Measurements from ENCODE around the gene POP5.
A peak's percentile ranks its signal among the peaks of the same experiment; 100 is the strongest.

The POP5 gene

GRCh38 chr12:120588948-120589930, 8.0 kb upstream of the POP5 start:
- DNase-seq, result peak; percentile 68

- no peak for DNase-seq
Observed at GRCh38 chr12:120588371-120588770, 7.2 kb upstream of the POP5 start.

- no peak for DNase-seq
Observed at GRCh38 chr12:120586860-120587259, 5.7 kb upstream of the POP5 start.

- no peak for DNase-seq
Observed at GRCh38 chr12:120586206-120586605, 5.0 kb upstream of the POP5 start.

GRCh38 chr12:120584343-120585149, 3.3 kb upstream of the POP5 start:
- DNase-seq, result peak; percentile 43

- DNase-seq, result peak; percentile 82
Observed at GRCh38 chr12:120583478-120584030, 2.4 kb upstream of the POP5 start.

- no peak for DNase-seq
Observed at GRCh38 chr12:120581998-120582397, 796 bp upstream of the POP5 start.

GRCh38 chr12:120579179-120579578, 2.0 kb downstream of the POP5 start:
- no peak for DNase-seq

GRCh38 chr12:120574106-120574505, 7.1 kb downstream of the POP5 start:
- no peak for DNase-seq

GRCh38 chr12:120573560-120573959, 7.6 kb downstream of the POP5 start:
- DNase-seq, result no peak

GRCh38 chr12:120571299-120571698, 9.9 kb downstream of the POP5 start:
- DNase-seq, result no peak

- no peak for DNase-seq
Observed at GRCh38 chr12:120563495-120563894, 17.7 kb downstream of the POP5 start.

GRCh38 chr12:120562906-120563305, 18.3 kb downstream of the POP5 start:
- DNase-seq, result no peak

GRCh38 chr12:120557589-120557988, 23.6 kb downstream of the POP5 start:
- DNase-seq, result no peak

- no peak for DNase-seq
Observed at GRCh38 chr12:120554678-120555077, 26.5 kb downstream of the POP5 start.

- no peak for DNase-seq
Observed at GRCh38 chr12:120546050-120546386, 35.2 kb downstream of the POP5 start.

GRCh38 chr12:120544691-120545090, 36.5 kb downstream of the POP5 start:
- no peak for DNase-seq

GRCh38 chr12:120542166-120542565, 39.0 kb downstream of the POP5 start:
- DNase-seq, result no peak

- no peak for DNase-seq
Observed at GRCh38 chr12:120540445-120540844, 40.8 kb downstream of the POP5 start.

GRCh38 chr12:120539303-120539702, 41.9 kb downstream of the POP5 start:
- DNase-seq, result no peak

- DNase-seq, result peak; percentile 50
Observed at GRCh38 chr12:120538281-120539156, 42.7 kb downstream of the POP5 start.

GRCh38 chr12:120537856-120538220, 43.4 kb downstream of the POP5 start:
- DNase-seq, result no peak
